ENCODE measurements around the gene TMEM232.
A peak's percentile ranks its signal among the peaks of the same experiment; 100 is the strongest.

TMEM232 gene

DNA sequence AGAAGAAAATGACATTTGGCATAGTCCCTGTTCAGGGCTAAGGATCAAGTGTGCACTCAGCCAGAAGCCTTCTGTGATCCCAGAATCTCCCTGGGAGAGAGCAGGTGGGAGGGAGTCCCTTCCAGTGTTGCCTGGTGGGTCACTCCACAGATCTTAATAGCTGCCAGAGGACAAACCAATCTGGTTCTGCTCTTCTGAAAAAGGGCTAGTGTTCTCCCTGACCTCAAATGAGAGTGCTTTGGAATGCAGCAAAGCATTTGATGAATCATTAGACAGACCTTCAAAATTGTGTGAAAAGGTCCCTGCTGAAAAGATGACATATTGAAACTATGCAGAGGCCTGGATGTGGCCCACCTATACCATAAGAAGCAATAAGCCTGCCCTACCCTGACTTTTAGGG is 339.7 kb downstream of the TMEM232 start:
- Histone ChIP-seq H3K27ac (ENCODE audit: insufficient read depth, low read depth, low read length, poor library complexity, severe bottlenecking) (no peak overlapping the region), H3K36me3 (ENCODE audit: control insufficient read depth, insufficient read depth, low read length) (no peaks in the 10 kb centered on the region), H3K4me3 (ENCODE audit: insufficient read depth, low read depth, low read length) (no peak overlapping the region), H3K9me3 (ENCODE audit: control insufficient read depth, low read length) (no peaks in the 10 kb centered on the region), H3K4me1 (ENCODE audit: control insufficient read depth, insufficient read depth, low read length) (peaks cover 6% of the 10 kb centered on the region), H3K27me3 (ENCODE audit: control insufficient read depth, insufficient read depth, low read length, poor library complexity, severe bottlenecking) (no peaks in the 10 kb centered on the region)

GRCh38 chr5:110383231-110383630 is 343.2 kb downstream of the TMEM232 start:
- no peaks in the 10 kb centered on the region for H3K9me3 ChIP-seq (ENCODE audit: control insufficient read depth, low read length)
- no peaks in the 10 kb centered on the region for H3K36me3 ChIP-seq (ENCODE audit: control insufficient read depth, insufficient read depth, low read length)
- H3K27me3 ChIP-seq (ENCODE audit: control insufficient read depth, insufficient read depth, low read length, poor library complexity, severe bottlenecking) = no peaks in the 10 kb centered on the region
- peaks cover 12% of the 10 kb centered on the region for H3K4me1 ChIP-seq (ENCODE audit: control insufficient read depth, insufficient read depth, low read length)
- no peak overlapping the region for H3K4me3 ChIP-seq (ENCODE audit: insufficient read depth, low read depth, low read length)
- H3K27ac ChIP-seq (ENCODE audit: insufficient read depth, low read depth, low read length, poor library complexity, severe bottlenecking) = no peak overlapping the region

DNA sequence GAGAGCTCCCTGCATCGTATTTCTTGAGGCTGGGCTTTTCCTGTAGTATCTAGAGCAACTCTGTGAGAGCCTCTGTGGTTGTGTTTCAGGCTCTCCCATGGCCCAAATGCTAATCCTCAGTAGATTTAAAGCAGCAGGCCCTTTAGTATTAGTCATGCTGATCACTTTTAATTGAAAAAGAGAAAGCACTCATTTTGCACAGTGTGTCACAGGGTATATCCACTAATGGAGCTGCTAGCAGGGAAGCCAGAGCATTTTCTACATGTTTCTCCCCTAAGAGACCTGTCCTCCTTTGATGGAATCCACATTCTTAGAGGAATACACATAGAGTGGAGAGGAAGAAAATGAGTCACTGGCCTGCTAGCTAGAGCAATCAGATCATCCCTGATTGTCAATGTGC is 348.5 kb downstream of the TMEM232 start:
- no peaks in the 10 kb centered on the region for H3K36me3 ChIP-seq (ENCODE audit: control insufficient read depth, insufficient read depth, low read length)
- H3K4me3 ChIP-seq (ENCODE audit: insufficient read depth, low read depth, low read length) = no peak overlapping the region
- H3K27ac ChIP-seq (ENCODE audit: insufficient read depth, low read depth, low read length, poor library complexity, severe bottlenecking) = peak overlapping the region; percentile 75
- 54 to 55% methylated on average over 1 of the region's 1 CpG for WGBS, 2 experiments
- H3K9me3 ChIP-seq (ENCODE audit: control insufficient read depth, low read length) = no peaks in the 10 kb centered on the region
- H3K4me1 ChIP-seq (ENCODE audit: control insufficient read depth, insufficient read depth, low read length) = peaks cover 29% of the 10 kb centered on the region
- H3K27me3 ChIP-seq (ENCODE audit: control insufficient read depth, insufficient read depth, low read length, poor library complexity, severe bottlenecking) = no peaks in the 10 kb centered on the region

DNA sequence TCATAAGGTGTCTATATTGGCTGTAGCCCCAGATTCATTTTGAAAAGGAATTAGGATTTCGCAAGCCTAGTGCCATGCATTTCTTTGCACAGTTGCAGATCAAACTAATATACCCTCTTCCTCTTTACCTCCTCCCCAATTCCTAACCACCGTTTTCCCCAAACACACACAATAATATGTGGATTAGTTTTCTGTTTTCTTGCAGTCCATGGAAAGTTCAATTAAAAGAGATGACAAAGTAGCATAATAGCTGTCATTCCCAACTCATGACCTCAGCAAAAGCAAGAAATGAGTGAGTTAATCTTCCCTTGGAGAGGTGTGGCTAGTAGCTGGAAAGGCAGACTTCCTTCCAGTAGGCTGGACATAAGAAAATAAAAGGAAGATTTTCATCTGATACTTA is 349.1 kb downstream of the TMEM232 start:
- H3K9me3 ChIP-seq (ENCODE audit: control insufficient read depth, low read length) = no peaks in the 10 kb centered on the region
- no peak overlapping the region for H3K4me3 ChIP-seq (ENCODE audit: insufficient read depth, low read depth, low read length)
- H3K36me3 ChIP-seq (ENCODE audit: control insufficient read depth, insufficient read depth, low read length) = no peaks in the 10 kb centered on the region
- H3K27me3 ChIP-seq (ENCODE audit: control insufficient read depth, insufficient read depth, low read length, poor library complexity, severe bottlenecking) = no peaks in the 10 kb centered on the region
- peaks cover 29% of the 10 kb centered on the region for H3K4me1 ChIP-seq (ENCODE audit: control insufficient read depth, insufficient read depth, low read length)
- H3K27ac ChIP-seq (ENCODE audit: insufficient read depth, low read depth, low read length, poor library complexity, severe bottlenecking) = peak overlapping the region; percentile 75
- 93% methylated on average over 1 of the region's 2 CpGs for WGBS, 2 experiments

GRCh38 chr5:110376281-110376951 is 350.1 kb downstream of the TMEM232 start:
- 86 to 89% methylated on average over 4 of the region's 4 CpGs for WGBS, 2 experiments
- H3K27ac ChIP-seq (ENCODE audit: insufficient read depth, low read depth, low read length, poor library complexity, severe bottlenecking) = no peak overlapping the region

GRCh38 chr5:110371725-110372041 is 354.8 kb downstream of the TMEM232 start:
- no peaks in the 10 kb centered on the region for H3K36me3 ChIP-seq (ENCODE audit: control insufficient read depth, insufficient read depth, low read length)
- no peak overlapping the region for H3K27ac ChIP-seq (ENCODE audit: insufficient read depth, low read depth, low read length, poor library complexity, severe bottlenecking)
- H3K4me1 ChIP-seq (ENCODE audit: control insufficient read depth, insufficient read depth, low read length) = peaks cover 7% of the 10 kb centered on the region
- no peaks in the 10 kb centered on the region for H3K9me3 ChIP-seq (ENCODE audit: control insufficient read depth, low read length)
- H3K27me3 ChIP-seq (ENCODE audit: control insufficient read depth, insufficient read depth, low read length, poor library complexity, severe bottlenecking) = no peaks in the 10 kb centered on the region
- WGBS, 2 experiments = 97 to 100% methylated on average over 2 to 3 of the region's 3 CpGs
- H3K4me3 ChIP-seq (ENCODE audit: insufficient read depth, low read depth, low read length) = no peak overlapping the region

More at GRCh38 chr5:110376281-110376951, 350.1 kb downstream of the TMEM232 start:
- Histone ChIP-seq H3K36me3 (ENCODE audit: control insufficient read depth, insufficient read depth, low read length) (no peaks in the 10 kb centered on the region), H3K27me3 (ENCODE audit: control insufficient read depth, insufficient read depth, low read length, poor library complexity, severe bottlenecking) (no peaks in the 10 kb centered on the region), H3K4me3 (ENCODE audit: insufficient read depth, low read depth, low read length) (no peak overlapping the region), H3K9me3 (ENCODE audit: control insufficient read depth, low read length) (no peaks in the 10 kb centered on the region), H3K4me1 (ENCODE audit: control insufficient read depth, insufficient read depth, low read length) (peaks cover 29% of the 10 kb centered on the region)

- peaks cover 2% of the 10 kb centered on the region for H3K4me1 ChIP-seq (ENCODE audit: control insufficient read depth, insufficient read depth, low read length)
- H3K9me3 ChIP-seq (ENCODE audit: control insufficient read depth, low read length) = no peaks in the 10 kb centered on the region
- H3K4me3 ChIP-seq (ENCODE audit: insufficient read depth, low read depth, low read length) = no peak overlapping the region
- no peaks in the 10 kb centered on the region for H3K36me3 ChIP-seq (ENCODE audit: control insufficient read depth, insufficient read depth, low read length)
- H3K27ac ChIP-seq (ENCODE audit: insufficient read depth, low read depth, low read length, poor library complexity, severe bottlenecking) = no peak overlapping the region
- 97 to 98% methylated on average over 1 of the region's 1 CpG for WGBS, 2 experiments
- no peaks in the 10 kb centered on the region for H3K27me3 ChIP-seq (ENCODE audit: control insufficient read depth, insufficient read depth, low read length, poor library complexity, severe bottlenecking)
Observed at GRCh38 chr5:110371011-110371724, 355.3 kb downstream of the TMEM232 start.

Measured in ectodermal cell (in vitro differentiated cells).